ENCODE data around the gene PCNX3.
A peak's percentile ranks its signal among the peaks of the same experiment; 100 is the strongest.

DNA sequence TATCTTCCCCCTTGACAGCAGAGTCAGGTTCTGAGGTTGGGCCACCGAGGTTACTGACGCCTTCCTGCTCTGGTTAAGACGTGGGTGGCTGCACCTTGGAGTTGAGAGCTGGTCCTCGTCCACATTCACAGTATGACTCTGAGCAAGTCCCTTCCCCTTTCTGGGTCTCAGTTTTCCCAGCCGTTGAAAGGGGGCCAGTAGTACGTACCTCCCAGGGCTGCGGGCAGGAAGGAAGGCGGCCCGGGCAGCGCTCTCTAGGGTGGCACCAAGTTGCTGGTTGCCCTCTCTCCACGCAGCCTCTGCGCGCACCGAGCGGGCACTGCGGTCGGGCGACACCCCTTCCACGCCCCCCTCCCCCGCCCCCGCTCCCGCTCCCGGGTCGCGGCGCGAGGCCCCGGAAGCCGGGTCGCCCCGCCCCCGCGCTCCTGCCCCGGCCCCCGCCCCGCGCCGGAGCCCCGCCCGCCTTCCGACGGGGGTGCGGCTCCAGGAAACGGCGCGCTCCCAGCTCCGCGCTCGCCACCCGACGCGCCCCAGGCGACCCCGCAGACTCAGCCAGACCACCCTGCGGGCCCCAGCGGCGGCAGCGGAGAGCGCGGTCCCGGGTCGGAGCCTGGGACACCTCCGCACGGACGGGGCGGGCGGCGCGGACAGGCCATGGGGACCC is 39.9 kb upstream of the PCNX3 start, which contains the start of gene EHBP1L1:
- TF ChIP-seq, protein P1, sequence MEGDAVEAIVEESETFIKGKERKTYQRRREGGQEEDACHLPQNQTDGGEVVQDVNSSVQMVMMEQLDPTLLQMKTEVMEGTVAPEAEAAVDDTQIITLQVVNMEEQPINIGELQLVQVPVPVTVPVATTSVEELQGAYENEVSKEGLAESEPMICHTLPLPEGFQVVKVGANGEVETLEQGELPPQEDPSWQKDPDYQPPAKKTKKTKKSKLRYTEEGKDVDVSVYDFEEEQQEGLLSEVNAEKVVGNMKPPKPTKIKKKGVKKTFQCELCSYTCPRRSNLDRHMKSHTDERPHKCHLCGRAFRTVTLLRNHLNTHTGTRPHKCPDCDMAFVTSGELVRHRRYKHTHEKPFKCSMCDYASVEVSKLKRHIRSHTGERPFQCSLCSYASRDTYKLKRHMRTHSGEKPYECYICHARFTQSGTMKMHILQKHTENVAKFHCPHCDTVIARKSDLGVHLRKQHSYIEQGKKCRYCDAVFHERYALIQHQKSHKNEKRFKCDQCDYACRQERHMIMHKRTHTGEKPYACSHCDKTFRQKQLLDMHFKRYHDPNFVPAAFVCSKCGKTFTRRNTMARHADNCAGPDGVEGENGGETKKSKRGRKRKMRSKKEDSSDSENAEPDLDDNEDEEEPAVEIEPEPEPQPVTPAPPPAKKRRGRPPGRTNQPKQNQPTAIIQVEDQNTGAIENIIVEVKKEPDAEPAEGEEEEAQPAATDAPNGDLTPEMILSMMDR (IDR thresholded peaks at IDR 0.05), result no peak
- peak in 1 of 2 donors; percentile 31 for TF ChIP-seq POLR2A (IDR thresholded peaks at IDR 0.05)
